ENCODE data around the gene SUGP2.

SUGP2 gene

GRCh38 chr19:19043881-19044280, 10.6 kb upstream of the SUGP2 start:
- no peak overlapping the region for H3K4me3 ChIP-seq (ENCODE audit: low read depth in 1 of 2, low read length in 2 of 2)
- no peaks in the 10 kb centered on the region for H3K9me3 ChIP-seq (ENCODE audit: low read length)
- H3K4me1 ChIP-seq (ENCODE audit: insufficient read depth, low read length) = peaks cover 9% of the 10 kb centered on the region
- no peak overlapping the region for H3K9ac ChIP-seq (ENCODE audit: low read length)
- H3K27ac ChIP-seq (ENCODE audit: low read depth, low read length) = no peak overlapping the region
- no peaks in the 10 kb centered on the region for H3K27me3 ChIP-seq (ENCODE audit: control insufficient read depth in 1 of 2, insufficient read depth in 2 of 2, low read length in 2 of 2)
- peaks cover 11% of the 10 kb centered on the region for H3K36me3 ChIP-seq (ENCODE audit: insufficient read depth, low read length)

- Histone ChIP-seq H3K9ac (ENCODE audit: low read length) (no peak overlapping the region), H3K4me1 (ENCODE audit: insufficient read depth, low read length) (peaks cover 9% of the 10 kb centered on the region), H3K27ac (ENCODE audit: low read depth, low read length) (no peak overlapping the region), H3K36me3 (ENCODE audit: insufficient read depth, low read length) (peaks cover 11% of the 10 kb centered on the region), H3K9me3 (ENCODE audit: low read length) (no peaks in the 10 kb centered on the region), H3K27me3 (ENCODE audit: control insufficient read depth in 1 of 2, insufficient read depth in 2 of 2, low read length in 2 of 2) (no peaks in the 10 kb centered on the region), H3K4me3 (ENCODE audit: low read depth in 1 of 2, low read length in 2 of 2) (no peak overlapping the region)
These were observed 10.2 kb upstream of the SUGP2 start for GRCh38 chr19:19043481-19043880.

- H3K9me3 ChIP-seq (ENCODE audit: low read length) = no peaks in the 10 kb centered on the region
- H3K4me1 ChIP-seq (ENCODE audit: insufficient read depth, low read length) = peaks cover 9% of the 10 kb centered on the region
- peaks cover 11% of the 10 kb centered on the region for H3K36me3 ChIP-seq (ENCODE audit: insufficient read depth, low read length)
- no peaks in the 10 kb centered on the region for H3K27me3 ChIP-seq (ENCODE audit: control insufficient read depth in 1 of 2, insufficient read depth in 2 of 2, low read length in 2 of 2)
- no peak overlapping the region for H3K27ac ChIP-seq (ENCODE audit: low read depth, low read length)
- no peak overlapping the region for H3K9ac ChIP-seq (ENCODE audit: low read length)
- no peak overlapping the region for H3K4me3 ChIP-seq (ENCODE audit: low read depth in 1 of 2, low read length in 2 of 2)
These were observed 9.5 kb upstream of the SUGP2 start for GRCh38 chr19:19042732-19043280.

GRCh38 chr19:19040417-19040816, 7.1 kb upstream of the SUGP2 start:
- Histone ChIP-seq H3K4me3 (ENCODE audit: low read depth in 1 of 2, low read length in 2 of 2) (no peak overlapping the region), H3K4me1 (ENCODE audit: insufficient read depth, low read length) (peaks cover 9% of the 10 kb centered on the region), H3K36me3 (ENCODE audit: insufficient read depth, low read length) (peaks cover 11% of the 10 kb centered on the region), H3K9me3 (ENCODE audit: low read length) (no peaks in the 10 kb centered on the region), H3K9ac (ENCODE audit: low read length) (no peak overlapping the region), H3K27me3 (ENCODE audit: control insufficient read depth in 1 of 2, insufficient read depth in 2 of 2, low read length in 2 of 2) (no peaks in the 10 kb centered on the region), H3K27ac (ENCODE audit: low read depth, low read length) (no peak overlapping the region)

GRCh38 chr19:19039901-19040300, 6.6 kb upstream of the SUGP2 start:
- Histone ChIP-seq H3K27me3 (ENCODE audit: control insufficient read depth in 1 of 2, insufficient read depth in 2 of 2, low read length in 2 of 2) (no peaks in the 10 kb centered on the region), H3K4me3 (ENCODE audit: low read depth in 1 of 2, low read length in 2 of 2) (no peak overlapping the region), H3K36me3 (ENCODE audit: insufficient read depth, low read length) (peaks cover 11% of the 10 kb centered on the region), H3K27ac (ENCODE audit: low read depth, low read length) (no peak overlapping the region), H3K9ac (ENCODE audit: low read length) (no peak overlapping the region), H3K9me3 (ENCODE audit: low read length) (no peaks in the 10 kb centered on the region), H3K4me1 (ENCODE audit: insufficient read depth, low read length) (peaks cover 9% of the 10 kb centered on the region)

GRCh38 chr19:19034204-19034624, 897 bp upstream of the SUGP2 start:
- H3K4me1 ChIP-seq (ENCODE audit: insufficient read depth, low read length) = peaks cover 22% of the 10 kb centered on the region
- peaks cover 13% of the 10 kb centered on the region for H3K36me3 ChIP-seq (ENCODE audit: insufficient read depth, low read length)
- no peaks in the 10 kb centered on the region for H3K9me3 ChIP-seq (ENCODE audit: low read length)
- H3K9ac ChIP-seq (ENCODE audit: low read length) = peak overlapping the region; percentile 30
- peak overlapping the region; percentile 82 for H3K27ac ChIP-seq (ENCODE audit: low read depth, low read length)
- H3K4me3 ChIP-seq (ENCODE audit: low read depth in 1 of 2, low read length in 2 of 2) = peak overlapping the region; percentile 80 to 84
- no peaks in the 10 kb centered on the region for H3K27me3 ChIP-seq (ENCODE audit: control insufficient read depth in 1 of 2, insufficient read depth in 2 of 2, low read length in 2 of 2)

GRCh38 chr19:19033176-19033425, 216 bp downstream of the SUGP2 start:
- H3K4me3 ChIP-seq (ENCODE audit: low read depth in 1 of 2, low read length in 2 of 2) = peak overlapping the region; percentile 80 to 84
- H3K9me3 ChIP-seq (ENCODE audit: low read length) = no peaks in the 10 kb centered on the region
- H3K27ac ChIP-seq (ENCODE audit: low read depth, low read length) = peak overlapping the region; percentile 82
- peaks cover 22% of the 10 kb centered on the region for H3K36me3 ChIP-seq (ENCODE audit: insufficient read depth, low read length)
- H3K27me3 ChIP-seq (ENCODE audit: control insufficient read depth in 1 of 2, insufficient read depth in 2 of 2, low read length in 2 of 2) = no peaks in the 10 kb centered on the region
- H3K4me1 ChIP-seq (ENCODE audit: insufficient read depth, low read length) = peaks cover 22% of the 10 kb centered on the region
- H3K9ac ChIP-seq (ENCODE audit: low read length) = peak overlapping the region; percentile 74

GRCh38 chr19:19032420-19033175, 719 bp downstream of the SUGP2 start:
- Histone ChIP-seq H3K27ac (ENCODE audit: low read depth, low read length) (peak overlapping the region; percentile 82), H3K4me3 (ENCODE audit: low read depth in 1 of 2, low read length in 2 of 2) (peak overlapping the region; percentile 80 to 84), H3K27me3 (ENCODE audit: control insufficient read depth in 1 of 2, insufficient read depth in 2 of 2, low read length in 2 of 2) (no peaks in the 10 kb centered on the region), H3K9me3 (ENCODE audit: low read length) (no peaks in the 10 kb centered on the region), H3K36me3 (ENCODE audit: insufficient read depth, low read length) (peaks cover 27% of the 10 kb centered on the region), H3K9ac (ENCODE audit: low read length) (peak overlapping the region; percentile 74), H3K4me1 (ENCODE audit: insufficient read depth, low read length) (peaks cover 22% of the 10 kb centered on the region)

- Histone ChIP-seq H3K27me3 (ENCODE audit: control insufficient read depth in 1 of 2, insufficient read depth in 2 of 2, low read length in 2 of 2) (no peaks in the 10 kb centered on the region), H3K4me1 (ENCODE audit: insufficient read depth, low read length) (peaks cover 22% of the 10 kb centered on the region), H3K9ac (ENCODE audit: low read length) (no peak overlapping the region), H3K4me3 (ENCODE audit: low read depth in 1 of 2, low read length in 2 of 2) (peak overlapping the region in 1 of 2 donors; percentile 80), H3K27ac (ENCODE audit: low read depth, low read length) (no peak overlapping the region), H3K36me3 (ENCODE audit: insufficient read depth, low read length) (peaks cover 32% of the 10 kb centered on the region), H3K9me3 (ENCODE audit: low read length) (no peaks in the 10 kb centered on the region)
These were observed 1.4 kb downstream of the SUGP2 start for GRCh38 chr19:19031891-19032290.

- no peak overlapping the region for H3K9ac ChIP-seq (ENCODE audit: low read length)
- no peak overlapping the region for H3K4me3 ChIP-seq (ENCODE audit: low read depth in 1 of 2, low read length in 2 of 2)
- H3K27me3 ChIP-seq (ENCODE audit: control insufficient read depth in 1 of 2, insufficient read depth in 2 of 2, low read length in 2 of 2) = no peaks in the 10 kb centered on the region
- no peaks in the 10 kb centered on the region for H3K9me3 ChIP-seq (ENCODE audit: low read length)
- H3K36me3 ChIP-seq (ENCODE audit: insufficient read depth, low read length) = peaks cover 62% of the 10 kb centered on the region
- no peak overlapping the region for H3K27ac ChIP-seq (ENCODE audit: low read depth, low read length)
- peaks cover 17% of the 10 kb centered on the region for H3K4me1 ChIP-seq (ENCODE audit: insufficient read depth, low read length)
These were observed 4.8 kb downstream of the SUGP2 start for GRCh38 chr19:19028526-19028925.

- Histone ChIP-seq H3K9me3 (ENCODE audit: low read length) (no peaks in the 10 kb centered on the region), H3K27ac (ENCODE audit: low read depth, low read length) (no peak overlapping the region), H3K27me3 (ENCODE audit: control insufficient read depth in 1 of 2, insufficient read depth in 2 of 2, low read length in 2 of 2) (no peaks in the 10 kb centered on the region), H3K4me1 (ENCODE audit: insufficient read depth, low read length) (peaks cover 10% of the 10 kb centered on the region), H3K4me3 (ENCODE audit: low read depth in 1 of 2, low read length in 2 of 2) (no peak overlapping the region), H3K9ac (ENCODE audit: low read length) (no peak overlapping the region), H3K36me3 (ENCODE audit: insufficient read depth, low read length) (peaks cover 75% of the 10 kb centered on the region)
These were observed 6.1 kb downstream of the SUGP2 start for GRCh38 chr19:19027228-19027627.
